Trophoblast cell (in vitro differentiated cells and primary cell): ENCODE results near the gene GNG14.

ENCODE experiments used
- DNase-seq, 2 donors: peaks; one replicate each; pipeline ENCODE4 v3.0.0-alpha.2; 2016
- H2AFZ ChIP-seq: 2 replicates; pipeline ENCODE4 v1.6.1; 2013; ENCODE audit warnings: low read length, moderate library complexity, mild to moderate bottlenecking; ENCODE audit not compliant: insufficient read depth, poor library complexity
- H2AK5ac ChIP-seq: 2 replicates; pipeline ENCODE4 v1.6.1; 2013; ENCODE audit warnings: mild to moderate bottlenecking, low read length
- H2BK120ac ChIP-seq: 2 replicates; pipeline ENCODE4 v1.6.1; 2013; ENCODE audit warnings: low read length, mild to moderate bottlenecking, moderate library complexity; ENCODE audit not compliant: insufficient read depth, poor library complexity
- H2BK12ac ChIP-seq: 2 replicates; pipeline ENCODE4 v1.6.1; 2013; ENCODE audit warnings: mild to moderate bottlenecking, low read length, moderate library complexity
- H2BK5ac ChIP-seq: 2 replicates; pipeline ENCODE4 v1.6.1; 2013; ENCODE audit warnings: low read length, low read depth, moderate library complexity, mild to moderate bottlenecking; ENCODE audit not compliant: poor library complexity
- H3K14ac ChIP-seq: 2 replicates; pipeline ENCODE4 v1.6.1; 2013; ENCODE audit warnings: mild to moderate bottlenecking, low read length
- H3K18ac ChIP-seq: 2 replicates; pipeline ENCODE4 v1.6.1; 2013; ENCODE audit warnings: mild to moderate bottlenecking, low read length
- H3K23ac ChIP-seq: 2 replicates; pipeline ENCODE4 v1.6.1; 2013; ENCODE audit warnings: low read length
- H3K27ac ChIP-seq: 2 replicates; pipeline ENCODE4 v1.5.1; 2013; ENCODE audit warnings: low read depth, mild to moderate bottlenecking, inconsistent platforms, low read length, moderate library complexity
- H3K27me3 ChIP-seq: 2 replicates; pipeline ENCODE4 v1.6.1; 2013; ENCODE audit warnings: inconsistent platforms, mild to moderate bottlenecking, low read length, moderate library complexity; ENCODE audit not compliant: insufficient read depth
- H3K36me3 ChIP-seq, 2 experiments: 1 replicate in 1 of 2; 2 replicates in 1 of 2; pipeline ENCODE4 v1.6.1; 2013; ENCODE audit warnings: low read length in 2 of 2, mild to moderate bottlenecking in 2 of 2, moderate library complexity in 1 of 2; ENCODE audit not compliant: insufficient read depth in 2 of 2, control insufficient read depth in 1 of 2
- H3K4ac ChIP-seq: 2 replicates; pipeline ENCODE4 v1.6.1; 2013; ENCODE audit warnings: low read depth, mild to moderate bottlenecking, low read length, moderate library complexity
- H3K4me1 ChIP-seq, 2 experiments: 1 replicate in 1 of 2; 2 replicates in 1 of 2; pipeline ENCODE4 v1.6.1; 2013; ENCODE audit warnings: low read length in 2 of 2, mild to moderate bottlenecking in 2 of 2, moderate library complexity in 1 of 2; ENCODE audit not compliant: insufficient read depth in 2 of 2, control insufficient read depth in 1 of 2
- H3K4me2 ChIP-seq: 2 replicates; pipeline ENCODE4 v1.6.1; 2013; ENCODE audit warnings: inconsistent platforms, mild to moderate bottlenecking, low read length, moderate library complexity
- H3K4me3 ChIP-seq: 2 replicates; pipeline ENCODE4 v1.5.1; 2013; ENCODE audit warnings: mild to moderate bottlenecking, low read depth, low read length, inconsistent platforms
- H3K79me1 ChIP-seq: one replicate; pipeline ENCODE4 v1.6.1; 2013; ENCODE audit warnings: low read length
- H3K79me2 ChIP-seq: 2 replicates; pipeline ENCODE4 v1.6.1; 2013; ENCODE audit warnings: low read length, mild to moderate bottlenecking; ENCODE audit not compliant: control insufficient read depth, insufficient read depth, poor library complexity
- H3K9ac ChIP-seq: 2 replicates; pipeline ENCODE4 v1.6.1; 2013; ENCODE audit warnings: mild to moderate bottlenecking, low read length
- H3K9me3 ChIP-seq: 2 replicates; pipeline ENCODE4 v1.6.1; 2013; ENCODE audit warnings: low read depth, mild to moderate bottlenecking, control low read depth, inconsistent platforms, low read length; ENCODE audit not compliant: insufficient read depth
- H4K12ac ChIP-seq: 2 replicates; pipeline ENCODE4 v1.6.1; 2013; ENCODE audit warnings: low read depth, mild to moderate bottlenecking, low read length, moderate library complexity
- H4K8ac ChIP-seq: 2 replicates; pipeline ENCODE4 v1.6.1; 2013; ENCODE audit warnings: low read depth, mild to moderate bottlenecking, low read length, moderate library complexity
- H4K91ac ChIP-seq: one replicate; pipeline ENCODE4 v1.6.1; 2013; ENCODE audit warnings: low read depth, mild to moderate bottlenecking, low read length, moderate library complexity
- WGBS: extraction: QIAGEN DNeasy Blood & Tissue Kit; methylation state at CpG from one replicate; pipeline ENCODE4 v1.1.7; 2013; ENCODE audit warnings: missing lambda C conversion rate; ENCODE audit not compliant: insufficient read length, insufficient coverage; ENCODE audit errors: extremely low coverage; 5-methylcytosine and 5-hydroxymethylcytosine counted together

Gene GNG14

DNA sequence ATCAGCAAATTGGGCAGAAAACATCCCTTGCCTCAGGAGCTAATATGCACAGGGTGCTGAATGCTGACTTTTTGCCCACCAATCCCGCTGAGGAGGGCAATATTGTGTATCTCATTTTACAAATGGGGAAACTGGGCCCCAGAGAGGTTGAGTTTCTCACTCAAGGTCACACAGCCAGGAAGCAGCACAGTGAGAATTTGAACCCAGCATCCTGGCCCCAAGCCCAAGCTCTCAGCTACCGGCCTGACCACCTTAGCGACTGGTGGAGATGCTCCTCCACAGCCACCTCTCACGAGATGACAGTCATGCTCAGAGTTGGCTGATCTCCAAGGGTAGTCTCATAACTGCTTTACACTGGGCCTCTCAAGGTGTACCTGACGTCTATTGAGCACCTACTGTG is 5.2 kb downstream of the GNG14 start:
- no peak overlapping the region for H3K23ac ChIP-seq
- peaks cover 3 to 5% of the 10 kb centered on the region in 2 experiments for H3K4me1 ChIP-seq
- no peak overlapping the region for H3K9ac ChIP-seq
- no peak overlapping the region for H3K4me3 ChIP-seq
- no peak for DNase-seq
- H3K14ac ChIP-seq = no peak overlapping the region
- H4K12ac ChIP-seq = no peak overlapping the region
- peaks cover 4% of the 10 kb centered on the region for H3K79me2 ChIP-seq
- H3K18ac ChIP-seq = no peak overlapping the region
- no peak overlapping the region for H2AFZ ChIP-seq
- H3K9me3 ChIP-seq = peaks cover 6% of the 10 kb centered on the region
- H4K8ac ChIP-seq = no peak overlapping the region
- no peak overlapping the region for H3K27ac ChIP-seq
- WGBS = no CpG with 5 or more reads among the region's 5 CpGs
- H2BK120ac ChIP-seq = no peak overlapping the region
- no peak overlapping the region for H4K91ac ChIP-seq
- no peak overlapping the region for H3K4me2 ChIP-seq
- H2BK5ac ChIP-seq = no peak overlapping the region
- no peak overlapping the region for H2AK5ac ChIP-seq
- peaks cover 2% of the 10 kb centered on the region for H3K79me1 ChIP-seq
- no peak overlapping the region for H2BK12ac ChIP-seq
- H3K36me3 ChIP-seq = peaks cover 9 to 12% of the 10 kb centered on the region in 2 experiments
- H3K27me3 ChIP-seq = no peaks in the 10 kb centered on the region
- no peak overlapping the region for H3K4ac ChIP-seq

DNA sequence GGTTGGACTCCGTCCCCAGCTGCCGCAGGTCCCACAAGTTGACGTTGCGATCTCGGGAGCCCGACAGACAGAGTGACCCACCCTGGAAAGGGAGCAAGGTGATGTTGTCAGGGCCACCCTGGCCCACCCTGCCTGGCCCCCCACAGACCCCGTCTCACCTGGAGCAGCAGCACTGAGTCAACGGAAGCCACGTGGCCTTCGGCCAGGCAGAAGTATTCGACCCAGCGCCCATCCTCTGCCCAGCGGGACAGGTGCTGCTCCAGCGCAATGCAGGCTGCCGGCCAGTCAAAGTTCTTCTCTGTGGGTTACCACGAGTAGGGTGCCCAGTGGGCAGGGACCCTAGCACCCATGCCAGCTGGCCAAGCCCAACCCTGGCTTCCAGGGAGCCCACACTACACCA is 6.8 kb downstream of the GNG14 start:
- Histone ChIP-seq H3K14ac (no peak overlapping the region), H3K4me1 (peaks cover 3 to 5% of the 10 kb centered on the region in 2 experiments), H4K8ac (no peak overlapping the region), H2AK5ac (no peak overlapping the region), H3K4me3 (no peak overlapping the region), H3K4me2 (no peak overlapping the region), H4K12ac (no peak overlapping the region), H3K4ac (no peak overlapping the region), H3K9me3 (peaks cover 2% of the 10 kb centered on the region), H4K91ac (no peak overlapping the region), H3K79me2 (peaks cover 4% of the 10 kb centered on the region), H3K9ac (no peak overlapping the region), H2AFZ (no peak overlapping the region), H2BK120ac (no peak overlapping the region), H2BK12ac (no peak overlapping the region), H2BK5ac (no peak overlapping the region), H3K27ac (no peak overlapping the region), H3K23ac (no peak overlapping the region), H3K18ac (no peak overlapping the region), H3K36me3 (peaks cover 14 to 16% of the 10 kb centered on the region in 2 experiments), H3K27me3 (no peaks in the 10 kb centered on the region), H3K79me1 (peaks cover 2% of the 10 kb centered on the region)
- no CpG with 5 or more reads among the region's 16 CpGs for WGBS
- no peak for DNase-seq

- Histone ChIP-seq H3K79me1 (peaks cover 2% of the 10 kb centered on the region), H3K18ac (no peak overlapping the region), H3K79me2 (peaks cover 4% of the 10 kb centered on the region), H3K9me3 (peaks cover 2% of the 10 kb centered on the region), H3K36me3 (peaks cover 16 to 20% of the 10 kb centered on the region in 2 experiments), H2AK5ac (no peak overlapping the region), H3K23ac (no peak overlapping the region), H3K27me3 (no peaks in the 10 kb centered on the region), H3K4me2 (no peak overlapping the region), H4K8ac (no peak overlapping the region), H3K27ac (no peak overlapping the region), H3K4me3 (no peak overlapping the region), H2AFZ (no peak overlapping the region), H3K4ac (no peak overlapping the region), H4K12ac (no peak overlapping the region), H3K4me1 (peaks cover 3 to 5% of the 10 kb centered on the region in 2 experiments), H3K9ac (no peak overlapping the region), H3K14ac (no peak overlapping the region), H2BK5ac (no peak overlapping the region), H2BK12ac (no peak overlapping the region), H2BK120ac (no peak overlapping the region), H4K91ac (no peak overlapping the region)
- no CpG with 5 or more reads among the region's 2 CpGs for WGBS
- DNase-seq = no peak
These were observed 7.3 kb downstream of the GNG14 start for GRCh38 chr19:12695096-12695495.

- Histone ChIP-seq H3K27ac (no peak overlapping the region), H3K79me2 (peaks cover 4% of the 10 kb centered on the region), H3K9me3 (peaks cover 2% of the 10 kb centered on the region), H3K4me2 (peak overlapping the region; percentile 96), H4K91ac (no peak overlapping the region), H4K12ac (no peak overlapping the region), H3K9ac (peak overlapping the region; percentile 55), H3K14ac (no peak overlapping the region), H2AK5ac (no peak overlapping the region), H2AFZ (no peak overlapping the region), H3K4ac (no peak overlapping the region), H2BK12ac (no peak overlapping the region), H2BK120ac (no peak overlapping the region), H3K4me1 (peaks cover 3 to 5% of the 10 kb centered on the region in 2 experiments), H3K27me3 (no peaks in the 10 kb centered on the region), H3K4me3 (peak overlapping the region; percentile 91), H3K36me3 (peaks cover 19 to 24% of the 10 kb centered on the region in 2 experiments), H3K18ac (no peak overlapping the region), H4K8ac (no peak overlapping the region), H3K79me1 (peaks cover 2% of the 10 kb centered on the region), H3K23ac (no peak overlapping the region), H2BK5ac (no peak overlapping the region)
- no CpG with 5 or more reads among the region's 1 CpG for WGBS
- DNase-seq = no peak
These were observed 7.7 kb downstream of the GNG14 start for GRCh38 chr19:12695514-12695913.
